Measurements from ENCODE around the gene ARID1A.

- TF ChIP-seq EZH2 (IDR thresholded peaks at IDR 0.05; ENCODE audit: insufficient read depth, poor library complexity, severe bottlenecking) (no peak), EZH2phosphoT487 (IDR thresholded peaks at IDR 0.05; ENCODE audit: insufficient read depth, low read depth) (no peak)
Observed at GRCh38 chr1:26784023-26784871, 88.4 kb downstream of the ARID1A start.
